ENCODE measurements around the gene PTGR3. TPM values are rescaled to one million over a fixed set of nuclear protein-coding genes. Genes with fewer than 3 reads are reported as not detected.

PTGR3 gene
- total and polyA plus RNA-seq, 4 donors: 8.8 to 28.6 (median 13.2) TPM

DNA sequence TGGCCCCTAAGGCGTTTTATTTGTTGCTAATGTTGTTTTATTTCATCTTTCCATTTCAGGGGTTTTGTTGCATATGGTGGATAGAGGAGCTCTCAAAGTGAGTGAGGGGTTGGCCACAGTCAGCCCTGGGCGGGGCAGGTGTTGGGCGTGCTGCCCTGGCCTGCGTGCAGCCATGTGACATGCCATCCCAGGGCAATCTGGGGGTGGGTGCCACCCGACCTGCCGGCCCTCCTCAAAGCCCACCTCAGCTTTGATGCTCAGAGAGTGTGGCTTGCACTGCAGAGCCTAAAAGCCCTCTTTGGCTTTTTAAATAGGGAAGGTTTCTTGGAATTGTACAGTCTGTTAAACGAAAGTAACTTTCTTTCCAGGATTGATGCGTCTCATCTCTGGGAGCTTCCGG lies 20.0 kb upstream of the PTGR3 start:
- intact Hi-C loops (cut with DNase I): no loop called here

DNA sequence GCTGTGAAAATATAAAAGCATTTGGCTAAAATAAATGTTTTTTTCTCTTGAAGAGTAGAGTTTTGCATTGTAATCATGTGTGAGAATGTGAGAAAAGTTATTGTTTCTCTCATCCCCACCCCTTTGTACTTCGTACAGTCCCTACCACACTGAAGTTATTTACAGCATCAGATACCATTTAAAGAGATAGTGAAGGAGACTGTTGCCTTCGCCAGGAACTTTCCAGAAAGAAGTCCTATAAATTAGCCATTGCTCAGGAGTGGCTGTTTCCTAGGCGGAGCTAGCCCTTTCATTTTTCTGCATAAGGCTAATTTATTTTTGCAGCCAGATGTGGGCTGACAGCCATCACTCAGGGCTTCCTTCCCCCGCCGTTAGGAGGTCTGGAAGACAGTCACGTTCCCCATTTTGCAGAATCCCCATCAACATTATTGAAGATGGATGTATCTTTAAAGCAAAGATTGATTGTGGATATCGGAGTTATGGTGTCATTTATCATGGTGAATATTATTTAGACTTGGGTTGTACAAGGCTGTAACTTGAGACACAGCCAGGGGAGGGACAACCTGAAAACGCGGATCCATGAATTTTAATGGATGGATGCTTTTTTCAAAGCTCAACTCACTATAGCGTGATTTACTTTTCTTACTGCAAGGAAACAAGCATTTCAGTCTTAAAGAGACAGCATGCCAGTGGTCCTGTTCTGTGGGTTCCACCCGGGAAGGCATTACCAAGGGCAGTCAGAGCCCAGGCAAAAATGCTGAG lies 18.8 kb upstream of the PTGR3 start:
- Histone ChIP-seq H3K9me3 (ENCODE audit: control insufficient read depth, low read length) (no peaks in the 10 kb centered on the region), H3K27me3 (ENCODE audit: control insufficient read depth in 1 of 2, insufficient read depth in 2 of 2, low read length in 1 of 2) (no peaks in the 10 kb centered on the region), H3K4me3 (ENCODE audit: low read length in 2 of 2) (peak overlapping the region; percentile 49 to 55), H3K27ac (ENCODE audit: low read depth in 1 of 2, low read length in 2 of 2) (no peak overlapping the region), H3K4me1 (ENCODE audit: control insufficient read depth in 1 of 2, insufficient read depth in 2 of 2, low read length in 2 of 2) (no peaks in the 10 kb centered on the region), H3K36me3 (ENCODE audit: control insufficient read depth in 1 of 2, insufficient read depth in 2 of 2, low read length in 1 of 2) (no peaks in the 10 kb centered on the region)
- no peak for DNase-seq
- ATAC-seq (ENCODE audit: low FRiP score): no peak
- intact Hi-C loops (cut with DNase I): no loop called here
- 6 to 8% methylated on average over 11 of the region's 11 CpGs for WGBS, 2 donors

More for the DNA sequence above, 20.0 kb upstream of the PTGR3 start:
- no peaks in the 10 kb centered on the region for H3K36me3 ChIP-seq (ENCODE audit: control insufficient read depth in 1 of 2, insufficient read depth in 2 of 2, low read length in 1 of 2)
- DNase-seq (no peak), ATAC-seq (ENCODE audit: low FRiP score) (no peak)
- no peak overlapping the region for H3K27ac ChIP-seq (ENCODE audit: low read depth in 1 of 2, low read length in 2 of 2)
- no peaks in the 10 kb centered on the region for H3K27me3 ChIP-seq (ENCODE audit: control insufficient read depth in 1 of 2, insufficient read depth in 2 of 2, low read length in 1 of 2)
- WGBS, 2 donors: 91 to 98% methylated on average over 9 of the region's 9 CpGs
- no peak overlapping the region for H3K4me3 ChIP-seq (ENCODE audit: low read length in 2 of 2)
- no peaks in the 10 kb centered on the region for H3K9me3 ChIP-seq (ENCODE audit: control insufficient read depth, low read length)
- no peaks in the 10 kb centered on the region for H3K4me1 ChIP-seq (ENCODE audit: control insufficient read depth in 1 of 2, insufficient read depth in 2 of 2, low read length in 2 of 2)

DNA sequence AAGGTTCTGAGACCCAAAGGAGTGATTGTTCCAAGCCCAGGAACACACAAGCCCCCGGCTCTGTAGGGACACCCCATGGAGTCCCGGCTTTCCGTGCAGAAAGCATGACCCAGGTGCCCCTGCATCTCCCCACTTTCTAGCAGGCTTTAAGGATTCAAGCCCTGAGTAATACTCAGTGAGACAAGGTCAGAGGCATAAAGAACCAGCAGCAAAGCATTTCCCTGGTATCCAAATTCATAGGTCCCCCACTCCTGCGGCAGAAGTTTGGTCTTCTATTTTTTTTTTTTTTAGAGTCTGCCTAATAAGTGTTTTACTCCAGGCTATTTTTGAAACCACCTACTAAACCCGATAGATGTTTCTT lies 18.0 kb upstream of the PTGR3 start:
- 10 to 18% methylated on average over 5 of the region's 5 CpGs for WGBS, 2 donors
- no peak for ATAC-seq (ENCODE audit: low FRiP score)
- no peaks in the 10 kb centered on the region for H3K27me3 ChIP-seq (ENCODE audit: control insufficient read depth in 1 of 2, insufficient read depth in 2 of 2, low read length in 1 of 2)
- H3K36me3 ChIP-seq (ENCODE audit: control insufficient read depth in 1 of 2, insufficient read depth in 2 of 2, low read length in 1 of 2): no peaks in the 10 kb centered on the region
- no peak for DNase-seq
- H3K9me3 ChIP-seq (ENCODE audit: control insufficient read depth, low read length): no peaks in the 10 kb centered on the region
- intact Hi-C loops (cut with DNase I): no loop called here
- H3K4me1 ChIP-seq (ENCODE audit: control insufficient read depth in 1 of 2, insufficient read depth in 2 of 2, low read length in 2 of 2): no peaks in the 10 kb centered on the region
- H3K27ac ChIP-seq (ENCODE audit: low read depth in 1 of 2, low read length in 2 of 2): no peak overlapping the region
- peak overlapping the region; percentile 32 to 55 for H3K4me3 ChIP-seq (ENCODE audit: low read length in 2 of 2)

DNA sequence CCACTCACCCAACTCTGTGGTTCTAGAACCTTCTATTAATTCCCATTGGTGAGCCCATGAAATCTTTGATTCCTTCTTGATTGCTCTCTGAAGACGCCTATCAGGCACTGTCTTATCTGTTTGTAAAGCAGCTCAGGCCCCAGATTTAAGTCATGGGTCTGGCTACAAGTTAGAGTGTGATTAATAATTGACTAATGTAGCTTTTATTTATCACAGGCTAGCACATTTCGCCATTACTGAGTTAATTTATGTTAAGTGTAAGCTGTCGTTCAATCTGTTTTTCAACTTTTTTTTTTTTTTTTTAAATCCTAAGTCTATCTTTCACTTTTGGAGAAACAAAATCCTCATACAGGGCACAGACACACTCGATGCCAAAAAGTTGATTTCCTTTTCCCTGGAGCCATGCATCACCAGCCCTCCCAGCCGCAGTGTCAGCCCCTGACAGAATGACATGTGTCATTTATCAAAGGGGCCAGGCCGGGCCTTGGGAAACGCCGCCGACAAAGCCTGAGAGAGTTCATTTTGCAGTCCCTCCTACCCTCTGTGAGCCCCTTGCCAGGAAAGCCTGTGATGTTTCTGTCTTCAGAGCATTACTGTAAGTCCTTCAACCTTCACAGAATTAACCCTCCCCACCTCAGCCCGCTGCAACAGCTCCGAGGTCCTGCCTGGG lies 17.5 kb upstream of the PTGR3 start:
- H3K9me3 ChIP-seq (ENCODE audit: control insufficient read depth, low read length): no peaks in the 10 kb centered on the region
- H3K36me3 ChIP-seq (ENCODE audit: control insufficient read depth in 1 of 2, insufficient read depth in 2 of 2, low read length in 1 of 2): no peaks in the 10 kb centered on the region
- DNase-seq (no peak), ATAC-seq (ENCODE audit: low FRiP score) (no peak)
- H3K4me1 ChIP-seq (ENCODE audit: control insufficient read depth in 1 of 2, insufficient read depth in 2 of 2, low read length in 2 of 2): no peaks in the 10 kb centered on the region
- intact Hi-C loops (cut with DNase I): no loop called here
- H3K27ac ChIP-seq (ENCODE audit: low read depth in 1 of 2, low read length in 2 of 2): no peak overlapping the region
- peak overlapping the region in 1 of 2 donors; percentile 32 for H3K4me3 ChIP-seq (ENCODE audit: low read length in 2 of 2)
- 15 to 19% methylated on average over 11 of the region's 11 CpGs for WGBS, 2 donors
- H3K27me3 ChIP-seq (ENCODE audit: control insufficient read depth in 1 of 2, insufficient read depth in 2 of 2, low read length in 1 of 2): no peaks in the 10 kb centered on the region

DNA sequence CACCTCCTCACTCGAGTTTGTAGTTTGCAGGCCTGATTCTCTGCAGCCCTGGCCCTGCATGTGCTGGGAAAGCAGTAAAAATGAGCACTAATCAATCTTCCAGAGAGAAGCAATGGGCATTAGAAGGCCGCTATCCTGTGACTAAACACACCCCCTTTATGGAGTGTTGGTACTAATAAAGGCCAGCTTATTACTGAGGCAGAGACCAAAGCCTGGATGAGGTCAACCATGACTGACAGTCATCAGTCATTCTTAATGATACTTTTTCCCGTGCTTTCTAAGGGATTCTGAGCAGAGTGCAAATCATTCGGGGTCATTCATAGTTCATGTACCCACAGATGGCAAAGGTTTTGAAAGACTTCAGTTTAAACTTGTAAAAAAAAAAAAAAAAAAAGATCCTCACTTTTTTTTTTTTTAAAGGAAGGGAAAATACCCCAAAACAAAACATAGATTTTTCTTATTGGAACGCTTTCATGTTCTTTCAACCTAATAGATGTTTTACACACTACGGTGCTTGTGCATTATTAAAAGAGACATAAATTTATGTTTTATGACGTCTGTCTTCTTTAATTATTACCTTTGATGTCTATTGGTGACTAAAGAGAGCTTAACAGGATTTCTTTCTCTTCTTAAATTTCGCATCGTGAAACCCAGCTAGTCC lies 14.9 kb upstream of the PTGR3 start:
- 84 to 85% methylated on average over 9 of the region's 9 CpGs for WGBS, 2 donors
- no peak for DNase-seq
- H3K27me3 ChIP-seq (ENCODE audit: control insufficient read depth in 1 of 2, insufficient read depth in 2 of 2, low read length in 1 of 2): no peaks in the 10 kb centered on the region
- ATAC-seq (ENCODE audit: low FRiP score): no peak
- no peak overlapping the region for H3K27ac ChIP-seq (ENCODE audit: low read depth in 1 of 2, low read length in 2 of 2)
- no peaks in the 10 kb centered on the region for H3K36me3 ChIP-seq (ENCODE audit: control insufficient read depth in 1 of 2, insufficient read depth in 2 of 2, low read length in 1 of 2)
- H3K4me3 ChIP-seq (ENCODE audit: low read length in 2 of 2): no peak overlapping the region
- intact Hi-C loops (cut with DNase I): no loop called here
- H3K4me1 ChIP-seq (ENCODE audit: control insufficient read depth in 1 of 2, insufficient read depth in 2 of 2, low read length in 2 of 2): no peaks in the 10 kb centered on the region
- H3K9me3 ChIP-seq (ENCODE audit: control insufficient read depth, low read length): no peaks in the 10 kb centered on the region

DNA sequence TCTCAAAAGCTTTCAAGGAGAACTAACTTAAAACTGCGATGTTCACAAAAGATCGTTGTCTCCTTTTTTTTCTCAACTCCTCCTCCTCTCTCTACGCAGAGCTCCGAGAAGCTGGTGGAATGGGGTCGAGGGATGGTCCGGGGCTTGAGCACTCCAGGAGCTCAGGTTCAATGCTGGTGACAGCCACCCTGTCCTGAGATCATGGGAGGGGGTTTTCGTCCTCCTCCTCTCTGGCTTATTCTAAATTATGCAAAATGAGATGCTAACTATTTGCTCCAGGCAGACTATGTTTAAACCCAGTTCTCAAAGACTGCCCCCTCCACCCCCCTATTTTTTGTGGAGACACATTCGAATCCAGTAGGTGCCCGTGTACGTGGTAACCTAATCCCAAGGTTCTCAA lies 13.5 kb upstream of the PTGR3 start:
- Histone ChIP-seq H3K4me1 (ENCODE audit: control insufficient read depth in 1 of 2, insufficient read depth in 2 of 2, low read length in 2 of 2) (no peaks in the 10 kb centered on the region), H3K27me3 (ENCODE audit: control insufficient read depth in 1 of 2, insufficient read depth in 2 of 2, low read length in 1 of 2) (no peaks in the 10 kb centered on the region), H3K36me3 (ENCODE audit: control insufficient read depth in 1 of 2, insufficient read depth in 2 of 2, low read length in 1 of 2) (no peaks in the 10 kb centered on the region), H3K4me3 (ENCODE audit: low read length in 2 of 2) (no peak overlapping the region), H3K27ac (ENCODE audit: low read depth in 1 of 2, low read length in 2 of 2) (no peak overlapping the region), H3K9me3 (ENCODE audit: control insufficient read depth, low read length) (no peaks in the 10 kb centered on the region)
- no peak for DNase-seq
- no peak for ATAC-seq (ENCODE audit: low FRiP score)
- 86 to 93% methylated on average over 10 of the region's 10 CpGs for WGBS, 2 donors
- intact Hi-C loops (cut with DNase I): no loop called here

DNA sequence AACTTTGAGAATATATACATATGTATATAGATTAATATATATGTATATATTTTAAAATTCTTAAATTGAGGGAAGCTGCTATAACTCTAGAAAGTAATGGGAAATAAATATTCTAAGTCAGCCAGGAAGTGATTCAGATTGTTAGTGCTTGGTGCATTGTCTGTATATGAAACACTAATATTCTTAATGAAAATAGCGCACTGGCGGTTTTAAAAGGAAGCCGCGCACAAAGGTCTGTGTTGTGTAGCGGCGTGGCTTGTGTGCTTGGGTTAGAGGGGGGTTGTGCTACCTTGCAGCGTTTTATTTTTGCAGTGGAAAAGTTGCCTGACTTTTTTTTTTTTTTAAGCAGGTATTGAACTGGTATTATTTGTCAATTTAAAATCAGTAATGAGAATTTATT lies 13.0 kb upstream of the PTGR3 start:
- no peaks in the 10 kb centered on the region for H3K36me3 ChIP-seq (ENCODE audit: control insufficient read depth in 1 of 2, insufficient read depth in 2 of 2, low read length in 1 of 2)
- H3K4me1 ChIP-seq (ENCODE audit: control insufficient read depth in 1 of 2, insufficient read depth in 2 of 2, low read length in 2 of 2): no peaks in the 10 kb centered on the region
- intact Hi-C loops (cut with DNase I): no loop called here
- 95% methylated on average over 7 of the region's 7 CpGs for WGBS, 2 donors
- no peaks in the 10 kb centered on the region for H3K9me3 ChIP-seq (ENCODE audit: control insufficient read depth, low read length)
- H3K4me3 ChIP-seq (ENCODE audit: low read length in 2 of 2): no peak overlapping the region
- H3K27ac ChIP-seq (ENCODE audit: low read depth in 1 of 2, low read length in 2 of 2): no peak overlapping the region
- DNase-seq (no peak), ATAC-seq (ENCODE audit: low FRiP score) (no peak)
- no peaks in the 10 kb centered on the region for H3K27me3 ChIP-seq (ENCODE audit: control insufficient read depth in 1 of 2, insufficient read depth in 2 of 2, low read length in 1 of 2)

DNA sequence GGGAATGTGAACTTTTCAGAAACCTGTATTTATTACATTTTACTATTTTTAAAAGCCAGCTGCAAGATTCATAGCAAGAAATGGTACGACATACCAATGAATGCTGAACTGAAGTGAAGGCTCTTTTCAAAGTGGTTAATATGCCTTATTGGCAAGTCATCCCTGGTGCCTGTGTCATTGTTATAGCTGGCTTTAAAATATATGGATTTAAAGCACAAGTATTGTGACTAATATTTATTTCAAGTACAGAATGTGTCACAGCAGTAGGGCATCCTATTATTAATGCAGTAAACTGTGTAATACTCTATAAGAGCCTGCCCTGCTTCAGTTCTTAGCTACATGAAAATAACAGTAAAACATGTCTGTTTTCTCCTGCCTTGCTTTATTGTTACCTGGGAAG lies 12.5 kb upstream of the PTGR3 start:
- DNase-seq (no peak), ATAC-seq (ENCODE audit: low FRiP score) (no peak)
- Histone ChIP-seq H3K36me3 (ENCODE audit: control insufficient read depth in 1 of 2, insufficient read depth in 2 of 2, low read length in 1 of 2) (no peaks in the 10 kb centered on the region), H3K9me3 (ENCODE audit: control insufficient read depth, low read length) (no peaks in the 10 kb centered on the region), H3K27ac (ENCODE audit: low read depth in 1 of 2, low read length in 2 of 2) (no peak overlapping the region), H3K4me3 (ENCODE audit: low read length in 2 of 2) (no peak overlapping the region), H3K27me3 (ENCODE audit: control insufficient read depth in 1 of 2, insufficient read depth in 2 of 2, low read length in 1 of 2) (no peaks in the 10 kb centered on the region), H3K4me1 (ENCODE audit: control insufficient read depth in 1 of 2, insufficient read depth in 2 of 2, low read length in 2 of 2) (no peaks in the 10 kb centered on the region)
- intact Hi-C loops (cut with DNase I): no loop called here
- 76 to 80% methylated on average over 1 of the region's 1 CpG for WGBS, 2 donors

Measured in aorta (tissue), 5 donors.